GM23248 (cell line): ENCODE results near the gene KCNIP3. TPM values are rescaled to one million over a fixed set of nuclear protein-coding genes. Genes with fewer than 3 reads are reported as not detected.

Experiments
- polyA plus RNA-seq: library from polyadenylated mRNA; unstranded; fragments of >200 nt; fragmentation: Nextera tagmentation; extraction: Ambion mirVana; gene quantifications from 2 replicates; pipeline ENCODE4 v1.2.1, GENCODE V29; 2016
- total RNA-seq: library from RNA; depleted of rRNA; stranded (reverse); fragments of >200 nt; shearing (Covaris generic); gene quantifications from 2 replicates; pipeline ENCODE4 v1.2.3, GENCODE V29; 2014; rRNA removed

Gene KCNIP3
- total and polyA plus RNA-seq, 2 experiments from 2014 or later: 3.7 to 10.7 TPM

Other genes with a start within 250 kb of the KCNIP3 start
- gene MRPS5, start 175.5 kb upstream of the KCNIP3 start, total RNA-seq: 26.1 and 34.3 TPM in 2 replicates
- gene MRPS5, start 175.5 kb upstream of the KCNIP3 start, polyA plus RNA-seq: 38.1 and 38.4 TPM in 2 replicates
- gene ZNF514, start 137.5 kb upstream of the KCNIP3 start, total RNA-seq: 8.1 and 12.8 TPM in 2 replicates
- 5.3 and 5.6 TPM in 2 replicates for gene ZNF514, start 137.5 kb upstream of the KCNIP3 start, polyA plus RNA-seq
- gene ZNF2, start 131.5 kb upstream of the KCNIP3 start, total RNA-seq: 5.6 and 7.6 TPM in 2 replicates
- gene ZNF2, start 131.5 kb upstream of the KCNIP3 start, polyA plus RNA-seq: 3.3 and 4.3 TPM in 2 replicates
- 1.9 and 3.0 TPM in 2 replicates for gene ZNF892, start 89.8 kb upstream of the KCNIP3 start, total RNA-seq
- gene ZNF892, start 89.8 kb upstream of the KCNIP3 start, polyA plus RNA-seq: 0.79 and 1.0 TPM in 2 replicates
- gene PROM2, start 22.9 kb upstream of the KCNIP3 start, total RNA-seq: 0.22 TPM in 1 of 2 replicates, not detected in the other
- 0.25 TPM in 1 of 2 replicates, not detected in the other for gene PROM2, start 22.9 kb upstream of the KCNIP3 start, polyA plus RNA-seq
- 13.4 and 23.8 TPM in 2 replicates for gene FAHD2A, start 105.4 kb downstream of the KCNIP3 start, total RNA-seq
- 21.7 and 24.5 TPM in 2 replicates for gene FAHD2A, start 105.4 kb downstream of the KCNIP3 start, polyA plus RNA-seq
- gene TRIM43B, start 187.4 kb downstream of the KCNIP3 start, total RNA-seq: not detected in 2 replicates
- gene TRIM43B, start 187.4 kb downstream of the KCNIP3 start, polyA plus RNA-seq: not detected in 2 replicates